Kidney (tissue), 14 donors: ENCODE measurements around the gene POSTN. TPM values are rescaled to one million over a fixed set of nuclear protein-coding genes. Genes with fewer than 3 reads are reported as not detected.

ENCODE experiments used
- DNase-seq, 5 donors: peaks; one replicate each; pipeline ENCODE4 v3.0.0-alpha.2; 2013 to 2020
- FAIRE-seq: peaks from 2 replicates; lab custom pipeline; 2012; peaks lifted over from hg19 to GRCh38; lab: Jason Lieb, UNC
- H3K27ac ChIP-seq, 2 donors: one replicate each; pipeline ENCODE4 v1.7.0; 2013; ENCODE audit warnings: low read depth in 2 of 2, low read length in 2 of 2, inconsistent platforms in 1 of 2
- H3K27me3 ChIP-seq: one replicate; pipeline ENCODE4 v1.7.1; 2013; ENCODE audit warnings: low read length, inconsistent platforms; ENCODE audit not compliant: control insufficient read depth, insufficient read depth
- H3K36me3 ChIP-seq, 3 donors: one replicate each; pipeline versions ENCODE4 v1.7.0 to v1.7.1; 2013; ENCODE audit warnings: low read length in 3 of 3, control low read depth in 1 of 3, inconsistent platforms in 1 of 3; ENCODE audit not compliant: insufficient read depth in 3 of 3, control insufficient read depth in 2 of 3
- H3K4me1 ChIP-seq, 3 donors: one replicate each; pipeline versions ENCODE4 v1.7.0 to v1.7.1; 2013; ENCODE audit warnings: low read length in 3 of 3, inconsistent platforms in 1 of 3, low read depth in 1 of 3; ENCODE audit not compliant: control insufficient read depth in 2 of 3, insufficient read depth in 2 of 3
- H3K4me3 ChIP-seq, 3 donors: one replicate each; pipeline versions ENCODE4 v1.7.0 to v1.8.1; 2013; ENCODE audit warnings: low read length in 3 of 3, control low read depth in 1 of 3, inconsistent platforms in 1 of 3
- H3K9ac ChIP-seq, 3 donors: one replicate each; pipeline versions ENCODE4 v1.7.0 to v1.7.1; 2013; ENCODE audit warnings: low read length in 3 of 3, control low read depth in 1 of 3, inconsistent platforms in 1 of 3
- H3K9me3 ChIP-seq, 3 donors: one replicate each; pipeline versions ENCODE4 v1.7.0 to v1.7.1; 2013; ENCODE audit warnings: low read length in 3 of 3, control low read depth in 1 of 3, inconsistent platforms in 1 of 3; ENCODE audit not compliant: control insufficient read depth in 2 of 3, insufficient read depth in 1 of 3
- CTCF ChIP-seq: IDR thresholded peaks from 3 replicates; pipeline ENCODE4 v1.5.1; 2012; ENCODE audit warnings: mild to moderate bottlenecking, moderate library complexity, borderline replicate concordance; ENCODE audit not compliant: insufficient read depth; ENCODE audit errors: extremely low read depth
- intact Hi-C: fragments of 100-400 bp; cut with DNase I; formaldehyde crosslinking; loops from one replicate; pipeline ENCODE4 v1.11.1; 2022
- polyA plus RNA-seq: library from polyadenylated mRNA; stranded (reverse); fragments of 350-450 nt; fragmentation: Illumina TruSeq; extraction: RNeasy Lipid Tissue Mini Kit (QIAGEN cat#74804); gene quantifications from one replicate; pipeline ENCODE4 v1.2.3, GENCODE V29; 2014; ENCODE audit warnings: low read depth, low replicate concordance; ENCODE audit not compliant: insufficient read depth
- total RNA-seq: library from RNA; stranded (reverse); fragmentation: NEBNext Ultra II Directional; extraction: Animal tissue kit (Norgen Biotek cat#: 25700); gene quantifications from one replicate; pipeline ENCODE4 v1.2.1, GENCODE V29; 2021
- donor health status: control.
- donor health status: control.
- donor health status: control.
- donor health status: control.
- donor health status: control.
- donor health status: DM: yes; HTN: yes; CAD: no.
- donor health status: Normal renal cell carcinoma (clear cell type).

POSTN gene
- total and polyA plus RNA-seq, 2 donors from 2014 or later: 13.1 to 49.7 TPM

- Histone ChIP-seq H3K4me1 (no peaks in the 10 kb centered on the region), H3K9ac (no peak overlapping the region)
Observed at GRCh38 chr13:37617173-37617572, 18.6 kb upstream of the POSTN start.

GRCh38 chr13:37616131-37616530 is 17.6 kb upstream of the POSTN start:
- Histone ChIP-seq H3K36me3 (no peaks in the 10 kb centered on the region), H3K27ac (no peak overlapping the region), H3K9me3 (no peaks in the 10 kb centered on the region), H3K4me3 (no peak overlapping the region), H3K9ac (no peak overlapping the region), H3K4me1 (no peaks in the 10 kb centered on the region), H3K27me3 (no peaks in the 10 kb centered on the region)
- FAIRE-seq (no peak), DNase-seq (no peak)
- TF ChIP-seq CTCF: no peak
- intact Hi-C loops: no loop called here

More at GRCh38 chr13:37617173-37617572, 18.6 kb upstream of the POSTN start:
- no peak for FAIRE-seq
- Histone ChIP-seq H3K36me3 (no peaks in the 10 kb centered on the region), H3K9me3 (no peaks in the 10 kb centered on the region), H3K27ac (no peak overlapping the region), H3K4me3 (no peak overlapping the region), H3K27me3 (no peaks in the 10 kb centered on the region)
- DNase-seq: peak in 2 of 5 donors; percentile 24 to 50
- intact Hi-C loops: no loop called here
- no peak for TF ChIP-seq CTCF

DNA sequence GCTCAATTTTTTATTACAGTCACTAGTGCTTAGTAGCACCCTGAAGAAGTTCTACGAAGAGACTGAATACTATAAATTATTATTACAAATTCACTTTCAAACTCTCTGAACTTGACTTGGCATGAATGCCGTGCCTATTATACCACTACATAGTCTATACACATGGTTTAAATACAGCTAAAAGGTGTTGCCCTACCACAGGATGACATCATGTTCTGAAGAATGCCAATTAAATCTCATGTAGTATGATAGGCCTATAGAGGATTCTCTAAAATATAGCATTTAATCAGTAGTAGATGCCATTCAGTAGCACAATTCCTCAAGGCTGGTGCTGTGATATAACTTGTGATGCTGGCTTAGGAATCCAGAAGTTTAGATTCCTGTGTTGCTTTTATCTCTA is 16.7 kb upstream of the POSTN start:
- no peak for FAIRE-seq
- intact Hi-C loops: no loop called here

More for the DNA sequence above, 16.7 kb upstream of the POSTN start:
- H3K36me3 ChIP-seq: no peaks in the 10 kb centered on the region
- H3K4me1 ChIP-seq: no peaks in the 10 kb centered on the region
- no peak for DNase-seq
- no peak overlapping the region for H3K4me3 ChIP-seq
- no peak for TF ChIP-seq CTCF
- H3K9ac ChIP-seq: no peak overlapping the region
- no peaks in the 10 kb centered on the region for H3K27me3 ChIP-seq
- H3K27ac ChIP-seq: no peak overlapping the region
- H3K9me3 ChIP-seq: no peaks in the 10 kb centered on the region
